A549 (cell line): ENCODE results near the gene KCNAB3. TPM values are rescaled to one million over a fixed set of nuclear protein-coding genes. Genes with fewer than 3 reads are reported as not detected.
A peak's percentile ranks its signal among the peaks of the same experiment; 100 is the strongest.

Source experiments
- ATAC-seq, 2 experiments: fragments of 200-7000 bp in 1 of 2; fragments of >200 bp in 1 of 2; cut with Nextera tagmentation in 1 of 2; cut with Tn5 transposase in 1 of 2; 3 replicates each; pipeline versions ENCODE4 v1.8.0 to v1.9.1; 2018 to 2020; ENCODE audit warnings: mild to moderate bottlenecking in 1 of 2, moderate library complexity in 1 of 2
- CTCF ChIA-PET: fragments of 300-600 bp; sonication (Branson Sonifier 250); formaldehyde crosslinking; extraction: SDS; loops from one replicate; lab custom pipeline; 2021; ENCODE audit warnings: antibody characterized with exemption, inconsistent platforms; lab: Yijun Ruan, JAX
- POLR2A ChIA-PET: fragments of 350-600 bp; formaldehyde crosslinking; extraction: SDS; loops from one replicate; lab custom pipeline; 2021; ENCODE audit warnings: antibody characterized with exemption, inconsistent platforms; lab: Yijun Ruan, JAX
- DNase-seq, 2 experiments: peaks; one replicate each; pipeline versions ENCODE4 v3.0.0 to v3.0.0-alpha.2; 2011 to 2016; ENCODE audit warnings: low read depth in 1 of 2, low spot score in 1 of 2
- FAIRE-seq: peaks from 2 replicates; lab custom pipeline; 2011; peaks lifted over from hg19 to GRCh38; lab: Jason Lieb, UNC
- H3K27ac ChIP-seq, 2 experiments: fragments of >200 bp; sonication (Bioruptor Twin); formaldehyde crosslinking; 3 replicates each; pipeline ENCODE4 v1.5.1; 2016 to 2017
- H3K4me1 ChIP-seq: fragments of >200 bp; sonication (Bioruptor Twin); formaldehyde crosslinking; 3 replicates; pipeline ENCODE4 v1.6.1; 2016
- H3K4me2 ChIP-seq: fragments of >200 bp; sonication (Bioruptor Twin); formaldehyde crosslinking; 3 replicates; pipeline ENCODE4 v1.6.1; 2016
- H3K4me3 ChIP-seq: fragments of >200 bp; sonication (Bioruptor Twin); formaldehyde crosslinking; 3 replicates; pipeline ENCODE4 v1.5.1; 2016
- H3K9me3 ChIP-seq: fragments of >200 bp; sonication (Bioruptor Twin); formaldehyde crosslinking; 3 replicates; pipeline ENCODE4 v1.6.1; 2016
- BHLHE40 ChIP-seq: IDR thresholded peaks from 2 replicates; pipeline ENCODE4 v1.6.1; 2012; ENCODE audit warnings: low read depth, low read length, inconsistent platforms
- CBX2 ChIP-seq: fragments of 200-600 bp; sonication (generic); IDR thresholded peaks from 2 replicates; pipeline ENCODE4 v1.6.1; 2016; ENCODE audit warnings: low read depth, mild to moderate bottlenecking, borderline replicate concordance
- CEBPB ChIP-seq, 2 experiments: fragments of >200 bp in 1 of 2; sonication (Bioruptor Twin) in 1 of 2; formaldehyde crosslinking in 1 of 2; IDR thresholded peaks; 2 replicates each; pipeline ENCODE4 v1.6.1; 2012 to 2016
- EHMT2 ChIP-seq: fragments of 200-600 bp; sonication (generic); IDR thresholded peaks from 2 replicates; pipeline ENCODE4 v1.6.1; 2016; ENCODE audit warnings: antibody characterized with exemption, low read depth, mild to moderate bottlenecking, moderate library complexity
- FOSB ChIP-seq: fragments of 250-450 bp; sonication (Bioruptor Pico); IDR thresholded peaks from 2 replicates; pipeline ENCODE4 v1.5.0; 2020; ENCODE audit warnings: mild to moderate bottlenecking, moderate library complexity
- FOSL2 ChIP-seq, 2 experiments: fragments of 450-650 bp in 1 of 2; fragments of >200 bp in 1 of 2; sonication (Bioruptor Twin) in 1 of 2; formaldehyde crosslinking; IDR thresholded peaks; 2 replicates each; pipeline versions ENCODE4 v1.5.0 to v1.6.1; 2016 to 2020; ENCODE audit warnings: mild to moderate bottlenecking in 1 of 2, moderate library complexity in 1 of 2
- GATA3 ChIP-seq: IDR thresholded peaks from 2 replicates; pipeline ENCODE4 v1.6.1; 2012; ENCODE audit warnings: borderline replicate concordance
- HEYL ChIP-seq: fragments of 250-450 bp; sonication (Bioruptor Pico); IDR thresholded peaks from 2 replicates; pipeline ENCODE4 v1.8.0; 2021; ENCODE audit warnings: mild to moderate bottlenecking, moderate library complexity
- JUN ChIP-seq, 2 experiments: fragments of >200 bp; sonication (Bioruptor Twin); formaldehyde crosslinking; IDR thresholded peaks; 2 replicates in 1 of 2; 3 replicates in 1 of 2; pipeline ENCODE4 v1.6.1; 2016 to 2017
- KDM1A ChIP-seq: fragments of 200-600 bp; sonication (generic); IDR thresholded peaks from 2 replicates; pipeline ENCODE4 v1.6.1; 2016; ENCODE audit warnings: low read depth, mild to moderate bottlenecking
- KDM5A ChIP-seq: fragments of 200-600 bp; sonication (generic); IDR thresholded peaks from 2 replicates; pipeline ENCODE4 v1.6.1; 2016; ENCODE audit warnings: antibody characterized with exemption, mild to moderate bottlenecking
- NFE2L2 ChIP-seq: fragments of 150-350 bp; conservative IDR thresholded peaks from 2 replicates; pipeline ENCODE4 v1.6.1; 2014; ENCODE audit warnings: low read length
- POLR2AphosphoS2 ChIP-seq: conservative IDR thresholded peaks from 2 replicates; pipeline ENCODE4 v1.6.1; 2012; ENCODE audit warnings: low read length, improper control_type of control experiment, inconsistent platforms
- RCOR1 ChIP-seq: fragments of 150-350 bp; IDR thresholded peaks from 2 replicates; pipeline ENCODE4 v1.6.1; 2014; ENCODE audit warnings: antibody characterized with exemption, low read length, low read depth
- RFX5 ChIP-seq: fragments of 450-650 bp; IDR thresholded peaks from 2 replicates; pipeline ENCODE4 v1.7.1; 2014; ENCODE audit warnings: antibody characterized with exemption, mild to moderate bottlenecking, moderate library complexity
- SREBF2 ChIP-seq: fragments of 450-650 bp; IDR thresholded peaks from 2 replicates; pipeline ENCODE4 v1.6.1; 2014; ENCODE audit warnings: mild to moderate bottlenecking, moderate library complexity
- ZC3H11A ChIP-seq: fragments of 450-650 bp; IDR thresholded peaks from 2 replicates; pipeline ENCODE4 v1.6.1; 2014; ENCODE audit warnings: antibody characterized with exemption, mild to moderate bottlenecking
- ZSCAN20 ChIP-seq: fragments of 250-450 bp; sonication (Bioruptor Pico); IDR thresholded peaks from 2 replicates; pipeline ENCODE4 v1.8.0; 2022; ENCODE audit warnings: mild to moderate bottlenecking, moderate library complexity
- WGBS: methylation state at CpG from one replicate; pipeline ENCODE4 v1.1.6; 2017; ENCODE audit errors: missing lambda C conversion rate; 5-methylcytosine and 5-hydroxymethylcytosine counted together
- polyA plus RNA-seq, 4 experiments: library from polyadenylated mRNA; depleted of rRNA in 3 of 4; stranded (reverse); fragments of >200 nt; fragmentation: RNase III in 1 of 4; extraction: RNeasy Plus Mini Kit Qiagen cat#74134 plus additional on column Dnase treatment in 1 of 4; gene quantifications; 2 replicates in 3 of 4; 3 replicates in 1 of 4; pipeline ENCODE4 v1.2.3, GENCODE V29; 2011 to 2017
- TF ChIP-seq, protein P1 (sequence below): fragments of 250-450 bp; sonication (Bioruptor Pico); IDR thresholded peaks from 2 replicates; pipeline ENCODE4 v1.5.0; 2021; ENCODE audit warnings: mild to moderate bottlenecking, moderate library complexity, borderline replicate concordance
- TF ChIP-seq, protein P2 (sequence below): fragments of >200 bp; sonication (Bioruptor Twin); formaldehyde crosslinking; IDR thresholded peaks from 3 replicates; pipeline ENCODE4 v1.6.1; 2016
- TF ChIP-seq, protein P3 (sequence below): IDR thresholded peaks from 2 replicates; pipeline ENCODE4 v1.6.1; 2012
- TF ChIP-seq, protein P4 (sequence below): fragments of >200 bp; sonication (Bioruptor Twin); formaldehyde crosslinking; IDR thresholded peaks from 3 replicates; pipeline ENCODE4 v1.5.1; 2016
- TF ChIP-seq, protein P5 (sequence below): fragments of 450-650 bp; IDR thresholded peaks from 2 replicates; pipeline ENCODE4 v1.6.1; 2014; ENCODE audit warnings: antibody characterized with exemption
- TF ChIP-seq, protein P6 (sequence below): fragments of 250-450 bp; sonication (Bioruptor Pico); IDR thresholded peaks from 2 replicates; pipeline ENCODE4 v1.5.0; 2020; ENCODE audit warnings: low read depth, mild to moderate bottlenecking, moderate library complexity
- TF ChIP-seq, protein P7 (sequence below): IDR thresholded peaks from 2 replicates; pipeline ENCODE4 v1.6.1; 2012; ENCODE audit warnings: low read depth, borderline replicate concordance
- TF ChIP-seq, protein P8 (sequence below): fragments of >200 bp; sonication (Bioruptor Twin); formaldehyde crosslinking; IDR thresholded peaks from 2 replicates; pipeline ENCODE4 v1.6.1; 2016

The KCNAB3 gene
- polyA plus RNA-seq, 2 of the 4 experiments (the other 2 are of a cell fraction): 2.7 to 3.2 TPM

DNA sequence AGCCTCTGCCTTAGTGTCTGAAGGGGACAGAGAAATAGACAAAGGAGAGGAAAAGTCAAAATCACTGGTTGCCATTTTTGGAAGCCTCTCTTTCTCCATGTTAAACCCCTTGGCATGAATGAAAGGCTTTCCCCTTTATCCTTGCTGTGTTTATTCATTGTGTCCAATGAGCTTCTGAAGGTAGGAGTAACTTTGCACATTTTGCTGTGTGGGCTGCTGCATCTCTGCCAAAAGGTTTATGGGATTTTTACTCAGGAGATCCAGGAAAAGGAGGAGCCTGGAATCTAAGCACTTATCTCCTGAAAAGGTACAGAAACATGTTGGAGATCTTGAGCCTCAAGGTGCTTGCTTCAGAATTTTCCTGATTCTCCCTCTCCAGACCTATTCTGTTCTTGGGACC, 6.2 kb upstream of the KCNAB3 start:
- ATAC-seq: no peak
- DNase-seq: no peak
- POLR2A ChIA-PET: no interaction called here
- CTCF ChIA-PET: interaction anchor here (0.7 to 33.2 kb wide), 11 partner anchors 8 to 193 kb away, joined by 3 to 470 read pairs (median 5); partner anchors contain the start of gene RNF227
- no peaks in the 10 kb centered on the region for H3K9me3 ChIP-seq
- H3K4me2 ChIP-seq: no peak overlapping the region
- no peak overlapping the region for H3K27ac ChIP-seq
- no peak for TF ChIP-seq FOSB
- TF ChIP-seq, protein P1, sequence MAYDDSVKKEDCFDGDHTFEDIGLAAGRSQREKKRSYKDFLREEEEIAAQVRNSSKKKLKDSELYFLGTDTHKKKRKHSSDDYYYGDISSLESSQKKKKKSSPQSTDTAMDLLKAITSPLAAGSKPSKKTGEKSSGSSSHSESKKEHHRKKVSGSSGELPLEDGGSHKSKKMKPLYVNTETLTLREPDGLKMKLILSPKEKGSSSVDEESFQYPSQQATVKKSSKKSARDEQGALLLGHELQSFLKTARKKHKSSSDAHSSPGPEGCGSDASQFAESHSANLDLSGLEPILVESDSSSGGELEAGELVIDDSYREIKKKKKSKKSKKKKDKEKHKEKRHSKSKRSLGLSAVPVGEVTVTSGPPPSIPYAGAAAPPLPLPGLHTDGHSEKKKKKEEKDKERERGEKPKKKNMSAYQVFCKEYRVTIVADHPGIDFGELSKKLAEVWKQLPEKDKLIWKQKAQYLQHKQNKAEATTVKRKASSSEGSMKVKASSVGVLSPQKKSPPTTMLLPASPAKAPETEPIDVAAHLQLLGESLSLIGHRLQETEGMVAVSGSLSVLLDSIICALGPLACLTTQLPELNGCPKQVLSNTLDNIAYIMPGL (CRISPR knock-in tag): no peak
- TF ChIP-seq CBX2: no peak
- no peak for TF ChIP-seq NFE2L2
- no peak for TF ChIP-seq ZSCAN20 (CRISPR knock-in tag)
- no peak for TF ChIP-seq POLR2AphosphoS2
- no peak for TF ChIP-seq EHMT2
- TF ChIP-seq CEBPB (IDR thresholded peaks at IDR 0.05): no peak
- TF ChIP-seq, protein P2, sequence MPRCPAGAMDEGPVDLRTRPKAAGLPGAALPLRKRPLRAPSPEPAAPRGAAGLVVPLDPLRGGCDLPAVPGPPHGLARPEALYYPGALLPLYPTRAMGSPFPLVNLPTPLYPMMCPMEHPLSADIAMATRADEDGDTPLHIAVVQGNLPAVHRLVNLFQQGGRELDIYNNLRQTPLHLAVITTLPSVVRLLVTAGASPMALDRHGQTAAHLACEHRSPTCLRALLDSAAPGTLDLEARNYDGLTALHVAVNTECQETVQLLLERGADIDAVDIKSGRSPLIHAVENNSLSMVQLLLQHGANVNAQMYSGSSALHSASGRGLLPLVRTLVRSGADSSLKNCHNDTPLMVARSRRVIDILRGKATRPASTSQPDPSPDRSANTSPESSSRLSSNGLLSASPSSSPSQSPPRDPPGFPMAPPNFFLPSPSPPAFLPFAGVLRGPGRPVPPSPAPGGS: no peak
- no peak for TF ChIP-seq ZC3H11A
- no peak for TF ChIP-seq JUN (IDR thresholded peaks at IDR 0.05)
- TF ChIP-seq GATA3: no peak
- TF ChIP-seq, protein P3, sequence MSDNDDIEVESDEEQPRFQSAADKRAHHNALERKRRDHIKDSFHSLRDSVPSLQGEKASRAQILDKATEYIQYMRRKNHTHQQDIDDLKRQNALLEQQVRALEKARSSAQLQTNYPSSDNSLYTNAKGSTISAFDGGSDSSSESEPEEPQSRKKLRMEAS: no peak
- TF ChIP-seq, protein P4, sequence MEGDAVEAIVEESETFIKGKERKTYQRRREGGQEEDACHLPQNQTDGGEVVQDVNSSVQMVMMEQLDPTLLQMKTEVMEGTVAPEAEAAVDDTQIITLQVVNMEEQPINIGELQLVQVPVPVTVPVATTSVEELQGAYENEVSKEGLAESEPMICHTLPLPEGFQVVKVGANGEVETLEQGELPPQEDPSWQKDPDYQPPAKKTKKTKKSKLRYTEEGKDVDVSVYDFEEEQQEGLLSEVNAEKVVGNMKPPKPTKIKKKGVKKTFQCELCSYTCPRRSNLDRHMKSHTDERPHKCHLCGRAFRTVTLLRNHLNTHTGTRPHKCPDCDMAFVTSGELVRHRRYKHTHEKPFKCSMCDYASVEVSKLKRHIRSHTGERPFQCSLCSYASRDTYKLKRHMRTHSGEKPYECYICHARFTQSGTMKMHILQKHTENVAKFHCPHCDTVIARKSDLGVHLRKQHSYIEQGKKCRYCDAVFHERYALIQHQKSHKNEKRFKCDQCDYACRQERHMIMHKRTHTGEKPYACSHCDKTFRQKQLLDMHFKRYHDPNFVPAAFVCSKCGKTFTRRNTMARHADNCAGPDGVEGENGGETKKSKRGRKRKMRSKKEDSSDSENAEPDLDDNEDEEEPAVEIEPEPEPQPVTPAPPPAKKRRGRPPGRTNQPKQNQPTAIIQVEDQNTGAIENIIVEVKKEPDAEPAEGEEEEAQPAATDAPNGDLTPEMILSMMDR: no peak
- TF ChIP-seq, protein P5, sequence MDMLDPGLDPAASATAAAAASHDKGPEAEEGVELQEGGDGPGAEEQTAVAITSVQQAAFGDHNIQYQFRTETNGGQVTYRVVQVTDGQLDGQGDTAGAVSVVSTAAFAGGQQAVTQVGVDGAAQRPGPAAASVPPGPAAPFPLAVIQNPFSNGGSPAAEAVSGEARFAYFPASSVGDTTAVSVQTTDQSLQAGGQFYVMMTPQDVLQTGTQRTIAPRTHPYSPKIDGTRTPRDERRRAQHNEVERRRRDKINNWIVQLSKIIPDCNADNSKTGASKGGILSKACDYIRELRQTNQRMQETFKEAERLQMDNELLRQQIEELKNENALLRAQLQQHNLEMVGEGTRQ: no peak
- no peak for TF ChIP-seq HEYL (CRISPR knock-in tag)
- TF ChIP-seq RFX5: no peak
- TF ChIP-seq BHLHE40: no peak
- TF ChIP-seq, protein P6, sequence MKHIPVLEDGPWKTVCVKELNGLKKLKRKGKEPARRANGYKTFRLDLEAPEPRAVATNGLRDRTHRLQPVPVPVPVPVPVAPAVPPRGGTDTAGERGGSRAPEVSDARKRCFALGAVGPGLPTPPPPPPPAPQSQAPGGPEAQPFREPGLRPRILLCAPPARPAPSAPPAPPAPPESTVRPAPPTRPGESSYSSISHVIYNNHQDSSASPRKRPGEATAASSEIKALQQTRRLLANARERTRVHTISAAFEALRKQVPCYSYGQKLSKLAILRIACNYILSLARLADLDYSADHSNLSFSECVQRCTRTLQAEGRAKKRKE (CRISPR knock-in tag): no peak
- no peak for FAIRE-seq
- peaks cover 16% of the 10 kb centered on the region for H3K4me1 ChIP-seq
- H3K4me3 ChIP-seq: no peak overlapping the region

DNA sequence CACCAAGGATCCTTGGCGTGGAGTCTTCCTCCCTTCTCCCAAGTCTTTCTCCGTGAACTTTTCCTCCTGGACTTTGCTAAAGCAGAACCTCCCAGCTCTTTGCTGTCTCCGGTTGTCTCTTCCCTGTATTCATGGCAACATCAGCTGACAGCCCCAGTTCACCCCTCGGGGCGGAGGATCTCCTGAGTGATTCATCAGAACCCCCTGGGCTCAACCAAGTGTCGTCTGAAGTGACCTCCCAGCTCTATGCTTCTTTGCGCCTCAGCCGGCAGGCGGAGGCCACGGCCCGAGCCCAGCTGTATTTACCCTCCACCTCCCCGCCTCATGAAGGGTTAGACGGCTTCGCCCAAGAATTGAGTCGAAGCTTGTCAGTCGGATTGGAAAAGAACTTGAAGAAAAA, 3.3 kb upstream of the KCNAB3 start:
- CTCF ChIA-PET: interaction anchor here (0.5 to 12.0 kb wide), 33 partner anchors 8 to 190 kb away, joined by 3 to 128 read pairs (median 4); partner anchors contain the start of genes CYB5D1, NAA38 and RNF227
- Histone ChIP-seq H3K4me2 (peak overlapping the region; percentile 99), H3K9me3 (no peaks in the 10 kb centered on the region), H3K4me3 (peak overlapping the region; percentile 69), H3K4me1 (peaks cover 21% of the 10 kb centered on the region), H3K27ac (peak overlapping the region; percentile 86 to 89)
- POLR2A ChIA-PET: interaction anchor here (1.0 to 2.2 kb wide), 8 partner anchors 11 to 108 kb away, joined by 3 to 20 read pairs (median 6); partner anchors contain the start of genes NAA38 and RNF227
- ATAC-seq (peak; percentile 54 to 57), DNase-seq (peak; percentile 71 to 90), FAIRE-seq (no peak)
- 4% methylated on average over 16 of the region's 16 CpGs for whole genome bisulfite sequencing
- TF ChIP-seq, protein P7, sequence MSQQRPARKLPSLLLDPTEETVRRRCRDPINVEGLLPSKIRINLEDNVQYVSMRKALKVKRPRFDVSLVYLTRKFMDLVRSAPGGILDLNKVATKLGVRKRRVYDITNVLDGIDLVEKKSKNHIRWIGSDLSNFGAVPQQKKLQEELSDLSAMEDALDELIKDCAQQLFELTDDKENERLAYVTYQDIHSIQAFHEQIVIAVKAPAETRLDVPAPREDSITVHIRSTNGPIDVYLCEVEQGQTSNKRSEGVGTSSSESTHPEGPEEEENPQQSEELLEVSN: peak; percentile 68; the same call in 1 of the 2 replicates
- TF ChIP-seq, protein P8, sequence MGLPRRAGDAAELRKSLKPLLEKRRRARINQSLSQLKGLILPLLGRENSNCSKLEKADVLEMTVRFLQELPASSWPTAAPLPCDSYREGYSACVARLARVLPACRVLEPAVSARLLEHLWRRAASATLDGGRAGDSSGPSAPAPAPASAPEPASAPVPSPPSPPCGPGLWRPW: no peak
- TF ChIP-seq SREBF2: no peak
- TF ChIP-seq RCOR1: no peak
- no peak for TF ChIP-seq FOSL2 (IDR thresholded peaks at IDR 0.05)
- peak; percentile 41 for TF ChIP-seq FOSL2 (CRISPR knock-in tag; IDR thresholded peaks at IDR 0.05)
- no peak for TF ChIP-seq KDM1A
- no peak for TF ChIP-seq CEBPB (IDR thresholded peaks at IDR 0.05)
- TF ChIP-seq, protein P4: 0 out of 3 replicates have a peak, but pooled peaks have one; percentile 11
- TF ChIP-seq KDM5A: no peak
